ENCODE data around the gene TMPRSS11B.
"Not testable (repeated sequence)": the region's sequence is repeated elsewhere in the genome, so short reads cannot be mapped to it uniquely, and the experiment has no call there.

TMPRSS11B gene

GRCh38 chr4:68194305-68194704 lies 51.2 kb downstream of the TMPRSS11B start:
- not testable (repeated sequence) for H3K27ac ChIP-seq (replicated peaks; ENCODE audit: low read length); H3K4ac ChIP-seq (ENCODE audit: low read length); H3K4me1 ChIP-seq (ENCODE audit: control insufficient read depth in 2 of 2, insufficient read depth in 1 of 2, low read depth in 1 of 2, low read length in 2 of 2); H3K9ac ChIP-seq (ENCODE audit: low read depth, low read length, poor library complexity); H4K91ac ChIP-seq (ENCODE audit: low read depth, low read length, poor library complexity); H2AFZ ChIP-seq (ENCODE audit: low read length); H3K4me2 ChIP-seq (ENCODE audit: insufficient read depth, low read length, poor library complexity, severe bottlenecking); H3K27me3 ChIP-seq (ENCODE audit: control insufficient read depth in 3 of 3, insufficient read depth in 3 of 3, low read depth in 1 of 3, low read length in 3 of 3); H4K8ac ChIP-seq (ENCODE audit: low read depth, low read length); H3K18ac ChIP-seq (ENCODE audit: low read length); H3K4me3 ChIP-seq (ENCODE audit: low read length in 2 of 2); H3K9me3 ChIP-seq (replicated peaks in 1 of 2; ENCODE audit: control insufficient read depth in 2 of 2, insufficient read depth in 1 of 2, low read depth in 1 of 2, low read length in 2 of 2); H3K14ac ChIP-seq (ENCODE audit: low read length); H2BK5ac ChIP-seq (ENCODE audit: low read length); H2BK12ac ChIP-seq (ENCODE audit: low read length); H2BK15ac ChIP-seq (ENCODE audit: low read length); H3K79me1 ChIP-seq (ENCODE audit: low read depth, low read length); H3K23ac ChIP-seq (ENCODE audit: low read depth, low read length, poor library complexity); H3K36me3 ChIP-seq (replicated peaks in 1 of 2; ENCODE audit: control insufficient read depth in 2 of 2, insufficient read depth in 2 of 2, low read length in 2 of 2); H2BK120ac ChIP-seq (ENCODE audit: low read depth, low read length); DNase-seq (ENCODE audit: low spot score); H2AK5ac ChIP-seq (ENCODE audit: low read depth, low read length)
- WGBS, 2 donors (ENCODE audit: extremely low coverage in 2 of 2, insufficient read length in 2 of 2, insufficient replicate concordance in 1 of 2): no CpG with 5 or more reads among the region's 5 CpGs

GRCh38 chr4:68193194-68193593 lies 52.3 kb downstream of the TMPRSS11B start:
- DNase-seq (ENCODE audit: low spot score): no peak
- WGBS, 2 donors (ENCODE audit: extremely low coverage in 2 of 2, insufficient read length in 2 of 2, insufficient replicate concordance in 1 of 2): no CpG with 5 or more reads among the region's 1 CpG
- no peaks in the 10 kb centered on the region for H3K27me3 ChIP-seq (ENCODE audit: control insufficient read depth in 3 of 3, insufficient read depth in 3 of 3, low read depth in 1 of 3, low read length in 3 of 3)
- no peak overlapping the region for H3K4me2 ChIP-seq (ENCODE audit: insufficient read depth, low read length, poor library complexity, severe bottlenecking)
- no peak overlapping the region for H3K4me3 ChIP-seq (ENCODE audit: low read length in 2 of 2)
- H2BK5ac ChIP-seq (ENCODE audit: low read length): no peak overlapping the region
- H3K9ac ChIP-seq (ENCODE audit: low read depth, low read length, poor library complexity): no peak overlapping the region
- H3K27ac ChIP-seq (replicated peaks; ENCODE audit: low read length): no peak overlapping the region
- no peak overlapping the region for H2BK15ac ChIP-seq (ENCODE audit: low read length)
- H2AFZ ChIP-seq (ENCODE audit: low read length): no peak overlapping the region
- H2AK5ac ChIP-seq (ENCODE audit: low read depth, low read length): no peak overlapping the region
- H3K4me1 ChIP-seq (ENCODE audit: control insufficient read depth in 2 of 2, insufficient read depth in 1 of 2, low read depth in 1 of 2, low read length in 2 of 2): no peaks in the 10 kb centered on the region
- no peaks in the 10 kb centered on the region for H3K9me3 ChIP-seq (replicated peaks in 1 of 2; ENCODE audit: control insufficient read depth in 2 of 2, insufficient read depth in 1 of 2, low read depth in 1 of 2, low read length in 2 of 2)
- H3K23ac ChIP-seq (ENCODE audit: low read depth, low read length, poor library complexity): no peak overlapping the region
- H3K14ac ChIP-seq (ENCODE audit: low read length): no peak overlapping the region
- H2BK12ac ChIP-seq (ENCODE audit: low read length): no peak overlapping the region
- no peak overlapping the region for H4K91ac ChIP-seq (ENCODE audit: low read depth, low read length, poor library complexity)
- H4K8ac ChIP-seq (ENCODE audit: low read depth, low read length): no peak overlapping the region
- no peak overlapping the region for H2BK120ac ChIP-seq (ENCODE audit: low read depth, low read length)
- H3K36me3 ChIP-seq (replicated peaks in 1 of 2; ENCODE audit: control insufficient read depth in 2 of 2, insufficient read depth in 2 of 2, low read length in 2 of 2): no peaks in the 10 kb centered on the region
- H3K79me1 ChIP-seq (ENCODE audit: low read depth, low read length): no peaks in the 10 kb centered on the region
- no peak overlapping the region for H3K4ac ChIP-seq (ENCODE audit: low read length)
- no peak overlapping the region for H3K18ac ChIP-seq (ENCODE audit: low read length)

- no peak overlapping the region for H3K4ac ChIP-seq (ENCODE audit: low read length)
Observed at GRCh38 chr4:68187145-68187544, 58.3 kb downstream of the TMPRSS11B start.

GRCh38 chr4:68184923-68185322 lies 60.6 kb downstream of the TMPRSS11B start:
- no peak for DNase-seq (ENCODE audit: low spot score)
- H3K36me3 ChIP-seq (replicated peaks in 1 of 2; ENCODE audit: control insufficient read depth in 2 of 2, insufficient read depth in 2 of 2, low read length in 2 of 2): no peaks in the 10 kb centered on the region
- no peak overlapping the region for H3K14ac ChIP-seq (ENCODE audit: low read length)
- no peaks in the 10 kb centered on the region for H3K27me3 ChIP-seq (ENCODE audit: control insufficient read depth in 3 of 3, insufficient read depth in 3 of 3, low read depth in 1 of 3, low read length in 3 of 3)
- H3K9ac ChIP-seq (ENCODE audit: low read depth, low read length, poor library complexity): no peak overlapping the region
- H4K91ac ChIP-seq (ENCODE audit: low read depth, low read length, poor library complexity): no peak overlapping the region
- H2AK5ac ChIP-seq (ENCODE audit: low read depth, low read length): no peak overlapping the region
- H3K18ac ChIP-seq (ENCODE audit: low read length): no peak overlapping the region
- H3K4me1 ChIP-seq (ENCODE audit: control insufficient read depth in 2 of 2, insufficient read depth in 1 of 2, low read depth in 1 of 2, low read length in 2 of 2): no peaks in the 10 kb centered on the region
- no peak overlapping the region for H3K23ac ChIP-seq (ENCODE audit: low read depth, low read length, poor library complexity)
- H3K4me3 ChIP-seq (ENCODE audit: low read length in 2 of 2): no peak overlapping the region
- H2BK5ac ChIP-seq (ENCODE audit: low read length): no peak overlapping the region
- H3K27ac ChIP-seq (replicated peaks; ENCODE audit: low read length): no peak overlapping the region
- H2BK15ac ChIP-seq (ENCODE audit: low read length): no peak overlapping the region
- no peak overlapping the region for H2BK12ac ChIP-seq (ENCODE audit: low read length)
- no peak overlapping the region for H3K4me2 ChIP-seq (ENCODE audit: insufficient read depth, low read length, poor library complexity, severe bottlenecking)
- H2BK120ac ChIP-seq (ENCODE audit: low read depth, low read length): no peak overlapping the region
- no peak overlapping the region for H3K4ac ChIP-seq (ENCODE audit: low read length)
- H2AFZ ChIP-seq (ENCODE audit: low read length): no peak overlapping the region
- H3K79me1 ChIP-seq (ENCODE audit: low read depth, low read length): no peaks in the 10 kb centered on the region
- no peaks in the 10 kb centered on the region for H3K9me3 ChIP-seq (replicated peaks in 1 of 2; ENCODE audit: control insufficient read depth in 2 of 2, insufficient read depth in 1 of 2, low read depth in 1 of 2, low read length in 2 of 2)
- no peak overlapping the region for H4K8ac ChIP-seq (ENCODE audit: low read depth, low read length)

More at GRCh38 chr4:68187145-68187544, 58.3 kb downstream of the TMPRSS11B start:
- H4K91ac ChIP-seq (ENCODE audit: low read depth, low read length, poor library complexity): no peak overlapping the region
- no peak overlapping the region for H3K27ac ChIP-seq (replicated peaks; ENCODE audit: low read length)
- no peaks in the 10 kb centered on the region for H3K4me1 ChIP-seq (ENCODE audit: control insufficient read depth in 2 of 2, insufficient read depth in 1 of 2, low read depth in 1 of 2, low read length in 2 of 2)
- H3K18ac ChIP-seq (ENCODE audit: low read length): no peak overlapping the region
- no peak overlapping the region for H3K4me2 ChIP-seq (ENCODE audit: insufficient read depth, low read length, poor library complexity, severe bottlenecking)
- H4K8ac ChIP-seq (ENCODE audit: low read depth, low read length): no peak overlapping the region
- WGBS, 2 donors (ENCODE audit: extremely low coverage in 2 of 2, insufficient read length in 2 of 2, insufficient replicate concordance in 1 of 2): no CpG with 5 or more reads among the region's 2 CpGs
- no peak overlapping the region for H2BK5ac ChIP-seq (ENCODE audit: low read length)
- no peaks in the 10 kb centered on the region for H3K9me3 ChIP-seq (replicated peaks in 1 of 2; ENCODE audit: control insufficient read depth in 2 of 2, insufficient read depth in 1 of 2, low read depth in 1 of 2, low read length in 2 of 2)
- no peaks in the 10 kb centered on the region for H3K36me3 ChIP-seq (replicated peaks in 1 of 2; ENCODE audit: control insufficient read depth in 2 of 2, insufficient read depth in 2 of 2, low read length in 2 of 2)
- no peaks in the 10 kb centered on the region for H3K79me1 ChIP-seq (ENCODE audit: low read depth, low read length)
- no peak for DNase-seq (ENCODE audit: low spot score)
- H3K23ac ChIP-seq (ENCODE audit: low read depth, low read length, poor library complexity): no peak overlapping the region
- H2BK12ac ChIP-seq (ENCODE audit: low read length): no peak overlapping the region
- no peaks in the 10 kb centered on the region for H3K27me3 ChIP-seq (ENCODE audit: control insufficient read depth in 3 of 3, insufficient read depth in 3 of 3, low read depth in 1 of 3, low read length in 3 of 3)
- H2AK5ac ChIP-seq (ENCODE audit: low read depth, low read length): no peak overlapping the region
- H3K4me3 ChIP-seq (ENCODE audit: low read length in 2 of 2): no peak overlapping the region
- H3K9ac ChIP-seq (ENCODE audit: low read depth, low read length, poor library complexity): no peak overlapping the region
- no peak overlapping the region for H3K14ac ChIP-seq (ENCODE audit: low read length)
- no peak overlapping the region for H2AFZ ChIP-seq (ENCODE audit: low read length)
- H2BK15ac ChIP-seq (ENCODE audit: low read length): no peak overlapping the region
- H2BK120ac ChIP-seq (ENCODE audit: low read depth, low read length): no peak overlapping the region

Measured in neuronal stem cell (in vitro differentiated cells).